GM19043 (cell line): Measurements from ENCODE around the gene S100B.
A peak's percentile ranks its signal among the peaks of the same experiment; 100 is the strongest.
"Not testable (repeated sequence)": the region's sequence is repeated elsewhere in the genome, so short reads cannot be mapped to it uniquely, and the experiment has no call there.

Experiments
- ATAC-seq: cut with Tn5 transposase; IDR thresholded peaks from one replicate; pipeline ENCODE4 v1.9.1; 2021; ENCODE audit warnings: low read depth; ENCODE audit not compliant: unreplicated experiment

S100B gene

DNA sequence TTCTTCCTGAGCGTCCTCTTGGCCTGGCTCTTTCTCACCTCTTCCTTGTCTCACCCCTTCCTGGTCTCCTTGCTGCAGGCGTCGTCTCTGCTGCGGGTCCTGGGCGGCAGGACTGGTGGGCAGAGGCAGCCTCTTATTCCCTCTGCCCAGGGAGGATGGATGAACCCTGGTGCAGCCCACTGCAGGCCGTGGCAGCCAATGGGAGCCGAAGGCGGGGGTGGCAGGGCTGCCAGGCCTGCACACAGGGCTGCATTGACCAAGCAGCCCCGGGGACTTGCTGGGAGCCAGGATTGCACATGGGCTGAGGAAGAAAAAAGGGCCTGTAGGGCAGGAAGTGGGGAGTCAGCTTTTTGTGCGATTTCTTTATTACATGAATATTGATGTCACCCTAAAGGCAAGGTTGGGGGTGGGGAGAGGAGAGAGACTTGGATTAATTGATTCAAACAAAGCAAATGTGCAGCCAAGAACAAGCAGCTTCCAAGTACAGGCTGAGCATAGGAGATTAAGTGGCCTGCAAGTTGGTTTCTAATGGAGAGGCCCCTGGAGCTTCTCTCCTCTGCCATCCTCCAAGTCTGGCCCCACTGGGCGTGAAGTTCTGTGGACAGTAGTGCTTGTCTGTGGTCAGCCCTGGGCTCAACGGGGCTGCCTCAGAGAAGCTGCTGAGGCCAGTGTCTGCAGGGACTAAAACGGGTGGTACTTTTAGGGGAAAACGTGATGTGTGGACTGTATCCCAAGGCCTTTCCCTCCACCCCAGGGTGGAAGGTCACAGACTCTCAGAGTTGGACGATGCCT, at the start of gene S100B:
S100B (minus strand) TSS at position 108 of the 792 bp plus-strand sequence. CDS start 2,667 bp downstream, outside the sequence.
- ATAC-seq, result no peak

DNA sequence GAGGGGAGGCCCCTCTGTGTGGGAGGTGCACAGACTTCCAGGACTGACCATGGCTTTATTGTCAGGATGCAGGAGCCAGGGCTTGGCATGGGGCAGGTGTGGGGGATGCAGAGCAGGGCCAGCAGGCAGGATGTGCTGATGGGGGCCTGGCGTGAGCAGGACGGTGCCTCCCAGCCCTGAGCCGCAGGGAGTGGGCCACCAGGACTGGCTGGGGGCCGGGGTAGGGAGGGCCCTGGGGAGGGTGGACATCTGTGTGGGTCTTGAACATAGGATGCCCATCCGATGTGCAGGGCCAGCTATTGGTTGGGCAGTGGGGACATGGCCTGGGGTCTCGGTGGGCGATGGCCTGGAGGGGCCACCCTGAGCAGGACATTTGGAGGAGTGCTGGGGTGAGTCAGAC, 46.2 kb upstream of the S100B start:
- ATAC-seq, result no peak

DNA sequence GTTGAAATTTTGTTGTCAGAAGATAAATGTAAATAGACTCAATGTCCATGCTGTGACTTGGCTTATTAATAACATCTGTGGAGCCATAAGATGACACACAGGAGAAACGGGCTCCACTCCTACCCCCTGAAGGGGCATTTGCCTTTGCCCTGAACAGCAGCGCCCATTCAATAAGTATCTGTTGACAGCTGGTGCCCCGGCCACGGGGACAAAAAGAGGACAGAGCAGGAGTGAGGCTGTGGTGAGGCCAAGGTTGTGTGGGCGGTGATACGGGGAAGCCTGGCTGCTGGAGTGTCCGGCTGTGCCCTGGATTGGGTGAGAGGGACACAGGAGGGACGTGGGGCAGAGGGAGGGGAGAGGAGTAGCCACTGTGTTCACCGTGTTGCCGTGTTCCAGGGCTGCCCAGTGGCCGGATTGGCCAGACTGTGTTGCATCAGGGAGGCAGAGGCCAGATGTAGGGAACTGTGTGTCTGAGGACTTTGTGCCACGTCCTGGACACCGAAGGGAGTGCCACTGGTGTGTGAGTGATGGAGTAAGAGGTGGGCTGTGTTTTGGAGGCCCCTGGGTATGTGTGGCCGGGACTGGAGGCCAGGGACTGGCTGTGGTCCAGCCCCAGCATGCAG, 45.7 kb upstream of the S100B start:
- no peak for ATAC-seq

DNA sequence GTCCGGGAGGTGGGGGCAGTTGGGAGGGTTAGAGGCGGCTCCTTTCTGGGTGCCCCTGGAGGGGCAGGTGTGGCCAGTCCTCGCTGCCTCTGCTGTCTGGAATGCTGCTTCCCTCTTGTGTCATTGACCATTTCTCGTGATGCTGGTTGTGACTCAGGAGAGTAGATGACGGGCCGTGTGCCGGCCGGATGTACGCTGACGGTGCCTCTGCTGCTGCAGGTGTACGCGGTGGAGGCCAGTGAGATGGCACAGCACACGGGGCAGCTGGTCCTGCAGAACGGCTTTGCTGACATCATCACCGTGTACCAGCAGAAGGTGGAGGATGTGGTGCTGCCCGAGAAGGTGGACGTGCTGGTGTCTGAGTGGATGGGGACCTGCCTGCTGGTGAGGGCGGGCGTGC, 44.5 kb upstream of the S100B start:
- ATAC-seq, result no peak

DNA sequence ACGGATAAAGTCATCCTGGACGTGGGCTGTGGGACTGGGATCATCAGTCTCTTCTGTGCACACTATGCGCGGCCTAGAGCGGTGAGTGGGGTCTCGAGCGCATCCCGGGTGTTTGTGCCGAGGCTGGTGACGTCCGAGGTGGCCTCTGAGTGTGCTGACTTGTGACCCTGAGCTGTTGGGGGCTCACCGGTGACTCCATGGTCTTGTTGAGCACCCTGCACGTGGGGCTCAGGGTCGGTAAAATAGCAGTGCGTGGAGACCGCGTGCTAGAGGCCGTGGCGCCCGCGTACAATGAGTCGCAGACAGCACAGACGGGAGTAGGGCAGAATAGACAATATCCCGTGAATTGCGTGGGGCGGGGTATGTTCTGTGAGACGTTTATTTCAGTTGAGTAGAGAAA, 43.7 kb upstream of the S100B start:
- ATAC-seq, result no peak

DNA sequence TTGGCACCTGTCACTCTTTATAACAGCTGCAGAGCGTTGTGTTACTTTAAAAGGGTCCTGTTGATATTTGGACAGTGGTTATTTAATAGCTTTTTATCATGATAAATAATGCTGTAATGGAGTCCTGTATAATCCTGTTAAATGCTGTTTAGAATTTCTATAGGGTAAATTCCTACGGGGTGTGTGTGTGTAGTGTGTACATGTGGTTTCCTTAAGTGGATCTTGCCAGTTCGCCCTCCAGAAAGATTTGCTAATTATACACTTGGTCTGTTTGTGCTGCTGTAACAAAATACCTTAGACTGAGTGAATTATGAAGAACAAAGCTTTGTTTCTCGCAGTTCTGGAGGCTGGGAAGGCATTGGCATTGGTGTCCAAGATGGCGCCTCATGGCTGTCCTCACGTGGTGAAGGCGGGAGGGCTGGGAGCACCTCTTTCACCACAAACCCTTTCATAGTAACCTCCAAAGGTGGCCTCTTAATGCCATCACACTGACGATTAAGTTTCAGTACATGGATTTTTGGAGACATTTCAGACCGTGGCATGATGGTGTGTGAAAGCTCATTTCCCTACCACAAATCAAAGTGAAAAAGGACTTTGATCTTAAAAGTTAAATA, 41.8 kb upstream of the S100B start:
- no peak for ATAC-seq

DNA sequence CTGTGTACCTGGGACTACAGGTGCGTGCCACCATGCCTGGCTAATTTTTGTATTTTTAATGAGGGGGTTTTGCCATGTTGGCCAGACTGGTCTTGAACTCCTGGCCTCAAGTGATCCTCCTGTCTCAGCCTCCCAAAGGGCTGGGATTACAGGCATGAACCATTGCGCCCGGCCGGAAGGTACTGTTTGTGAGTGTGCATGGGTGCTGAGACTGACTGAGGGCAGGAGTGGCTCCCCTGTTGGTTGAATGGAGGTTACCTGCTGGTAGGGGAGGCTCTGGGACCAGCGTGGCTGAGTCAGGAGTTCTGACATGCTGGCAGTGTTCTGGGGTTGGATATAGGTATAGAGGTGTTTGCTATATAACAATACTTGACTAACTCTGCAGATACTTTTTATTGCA, 41.0 kb upstream of the S100B start:
- ATAC-seq, result no peak

DNA sequence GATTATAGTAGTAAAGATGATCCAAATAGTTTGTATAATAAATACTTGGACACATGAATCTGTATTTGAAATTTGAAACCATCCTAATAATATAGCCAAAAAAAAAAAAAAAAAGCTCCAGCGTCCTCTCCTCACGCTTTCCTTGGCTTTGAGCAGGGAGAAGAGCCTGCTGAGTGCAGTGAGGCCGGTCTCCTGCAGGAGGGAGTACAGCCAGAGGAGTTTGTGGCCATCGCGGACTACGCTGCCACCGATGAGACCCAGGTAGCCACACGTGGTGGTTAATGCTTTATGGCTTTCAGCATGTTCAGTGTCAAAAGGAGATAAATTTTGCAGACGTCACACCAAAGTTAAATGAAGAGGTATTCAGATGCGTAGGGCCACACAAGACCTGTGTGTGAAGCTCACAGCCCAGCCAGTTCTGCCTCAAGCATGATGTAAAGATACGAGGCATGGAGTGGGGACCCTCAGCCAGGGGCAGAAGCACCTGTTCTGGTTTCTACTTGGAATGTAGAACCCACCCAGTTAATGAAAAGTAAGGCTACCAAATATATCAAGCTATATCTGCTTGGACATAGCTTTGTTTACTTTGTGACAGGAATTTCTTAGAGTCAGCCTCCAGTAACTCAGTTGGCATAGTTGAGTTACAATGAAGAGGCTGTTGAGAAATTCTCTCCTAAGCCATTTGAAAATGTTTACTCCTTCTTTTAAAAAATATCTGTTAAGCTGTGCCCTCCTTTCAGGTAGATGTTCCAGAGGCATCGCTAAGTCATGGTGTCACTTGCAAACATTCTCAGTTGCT, 38.7 kb upstream of the S100B start:
- ATAC-seq, result no peak

DNA sequence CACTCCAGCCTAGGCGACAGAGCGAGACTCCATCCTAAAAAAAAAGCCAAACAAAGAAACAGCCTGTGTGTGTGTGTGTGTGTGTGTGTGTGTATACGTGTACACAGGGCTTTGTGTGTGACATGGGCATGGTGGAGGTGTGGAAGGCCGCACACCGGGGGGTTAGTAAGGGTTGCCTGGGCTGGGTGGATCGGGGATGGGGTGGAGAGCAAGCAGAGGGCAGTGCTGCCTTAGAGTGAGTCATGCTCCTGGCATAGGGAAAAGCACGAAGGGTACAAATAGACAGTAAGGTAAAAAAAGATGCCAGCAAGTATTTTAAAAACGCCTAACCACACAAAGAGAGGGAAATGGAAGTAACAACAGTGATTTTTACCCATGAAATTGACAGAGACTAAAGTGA, 36.8 kb upstream of the S100B start:
- no peak for ATAC-seq

DNA sequence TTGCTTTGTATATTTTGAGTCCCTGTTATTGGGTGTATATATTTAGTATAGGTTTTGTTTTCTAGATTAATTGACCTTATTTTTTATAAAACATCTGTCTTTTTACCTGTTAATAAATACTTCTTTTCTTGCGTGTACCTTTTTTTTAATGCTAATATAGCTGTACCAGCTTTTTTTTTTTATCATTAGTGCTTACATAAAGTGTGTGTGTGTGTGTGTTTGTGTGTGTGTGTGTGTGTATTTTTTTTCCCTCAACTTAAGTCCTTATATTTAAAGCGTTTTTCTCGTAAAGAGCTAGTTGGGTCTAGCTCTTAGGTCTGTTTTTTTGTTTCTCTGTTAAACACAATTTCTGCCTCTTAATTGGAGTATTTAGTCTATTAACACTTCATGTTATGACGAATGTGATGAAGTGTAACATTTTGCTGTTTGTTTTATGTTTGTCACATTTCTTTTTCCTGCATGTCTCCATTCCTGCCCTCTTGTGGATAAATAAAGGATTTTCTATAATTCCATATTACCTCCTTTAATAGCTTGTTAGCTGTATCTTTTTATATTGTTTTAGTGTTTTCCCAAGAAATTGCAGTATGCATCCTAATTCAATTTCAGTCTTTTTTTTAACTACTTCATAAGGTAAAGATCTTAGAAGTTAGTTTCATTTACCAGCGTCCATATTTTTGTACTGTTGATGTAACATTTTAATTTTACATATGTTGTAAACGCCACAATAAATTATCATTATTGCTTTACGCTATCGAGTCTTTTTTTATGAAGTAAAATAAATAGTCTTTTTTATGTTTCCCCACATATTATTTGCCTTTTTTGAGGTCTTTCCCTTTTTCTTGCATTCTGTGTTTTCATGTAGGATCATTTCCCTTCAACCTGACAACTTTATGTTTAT, 34.9 kb upstream of the S100B start:
- no peak for ATAC-seq

DNA sequence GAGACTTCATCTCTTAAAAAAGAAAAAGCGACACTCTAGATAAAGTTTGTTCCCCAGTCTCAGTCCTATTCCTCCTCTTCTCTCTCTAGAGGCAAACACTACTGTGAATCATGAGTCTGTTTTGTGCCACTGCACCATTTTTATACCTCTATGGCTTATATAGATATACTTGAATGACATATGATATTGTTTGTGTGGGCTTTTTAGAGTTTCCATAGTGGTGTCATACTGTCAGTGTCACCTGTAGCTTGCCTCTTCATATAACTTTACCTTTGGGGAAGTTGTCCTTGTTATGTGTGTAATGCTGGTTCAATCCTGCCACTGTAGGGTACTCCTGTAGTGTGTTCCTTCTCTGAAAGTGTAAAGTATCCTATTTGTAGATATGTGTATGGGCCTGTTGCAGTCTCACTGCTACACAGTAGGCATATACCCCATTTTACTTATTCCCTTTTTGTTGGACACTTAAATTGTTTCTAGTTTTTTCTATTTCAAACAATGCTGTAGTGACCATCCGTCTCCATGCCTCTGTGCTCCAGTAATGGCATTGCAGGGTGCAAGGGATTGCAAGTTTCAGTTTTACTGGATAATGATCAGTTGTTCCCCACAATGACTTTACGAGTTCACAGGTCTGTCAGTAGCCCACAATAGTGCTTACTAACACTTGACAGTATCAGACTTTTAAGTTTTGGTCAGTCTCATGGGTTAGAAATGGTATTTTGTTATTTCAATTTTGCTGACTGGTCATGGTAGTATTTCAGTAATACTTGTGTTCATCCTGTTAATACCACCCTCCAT, 33.3 kb upstream of the S100B start:
- no peak for ATAC-seq

DNA sequence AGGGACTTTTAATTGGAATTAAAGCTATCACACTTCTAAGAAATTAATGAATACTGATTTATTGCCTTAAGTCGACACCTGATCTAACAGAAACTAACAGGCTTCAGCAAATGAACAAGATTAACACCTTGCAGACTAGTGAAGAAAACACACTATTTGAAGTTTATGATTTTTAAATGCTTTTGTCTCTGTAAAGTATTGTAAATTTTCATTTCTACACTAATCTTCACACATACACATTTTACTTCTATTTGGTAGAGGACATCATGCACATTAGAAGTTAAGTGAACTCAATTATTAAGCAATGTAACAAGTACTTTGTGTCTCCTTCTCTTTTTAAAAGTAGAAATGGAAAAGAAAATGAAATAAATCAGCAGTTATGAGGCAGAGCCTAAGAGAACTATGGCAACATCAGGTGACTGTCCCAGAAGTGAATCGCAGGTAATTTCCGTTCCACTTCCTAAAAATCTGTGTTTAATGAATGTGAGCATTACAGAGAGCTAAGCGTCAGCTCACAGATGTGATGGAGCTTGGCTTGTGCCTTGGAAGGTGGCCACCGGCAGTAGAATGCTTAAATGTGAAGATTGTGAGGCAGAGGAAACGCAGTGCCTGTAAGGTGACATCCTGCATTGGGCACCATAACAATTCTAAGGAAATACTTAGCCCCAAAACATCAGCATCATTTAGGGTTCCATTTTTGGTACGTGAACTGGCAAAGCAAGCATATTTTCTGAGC, 31.8 kb upstream of the S100B start:
- ATAC-seq, result no peak

DNA sequence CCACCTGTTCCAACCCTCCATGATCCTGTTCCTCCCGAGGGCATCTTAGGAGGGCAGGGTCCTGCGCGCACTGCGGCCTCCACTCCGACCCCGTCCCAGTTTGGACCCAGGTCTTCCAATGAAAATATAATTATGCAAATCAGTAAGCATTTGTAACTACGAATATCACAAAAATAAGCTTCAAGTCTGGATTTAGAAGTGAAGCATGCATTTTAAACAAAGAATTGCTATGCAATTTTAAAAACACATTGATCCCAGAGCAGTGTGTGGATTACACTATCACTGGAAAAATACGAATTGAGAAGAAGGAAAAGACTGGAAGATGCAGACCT, 31.3 kb upstream of the S100B start:
- no peak for ATAC-seq

DNA sequence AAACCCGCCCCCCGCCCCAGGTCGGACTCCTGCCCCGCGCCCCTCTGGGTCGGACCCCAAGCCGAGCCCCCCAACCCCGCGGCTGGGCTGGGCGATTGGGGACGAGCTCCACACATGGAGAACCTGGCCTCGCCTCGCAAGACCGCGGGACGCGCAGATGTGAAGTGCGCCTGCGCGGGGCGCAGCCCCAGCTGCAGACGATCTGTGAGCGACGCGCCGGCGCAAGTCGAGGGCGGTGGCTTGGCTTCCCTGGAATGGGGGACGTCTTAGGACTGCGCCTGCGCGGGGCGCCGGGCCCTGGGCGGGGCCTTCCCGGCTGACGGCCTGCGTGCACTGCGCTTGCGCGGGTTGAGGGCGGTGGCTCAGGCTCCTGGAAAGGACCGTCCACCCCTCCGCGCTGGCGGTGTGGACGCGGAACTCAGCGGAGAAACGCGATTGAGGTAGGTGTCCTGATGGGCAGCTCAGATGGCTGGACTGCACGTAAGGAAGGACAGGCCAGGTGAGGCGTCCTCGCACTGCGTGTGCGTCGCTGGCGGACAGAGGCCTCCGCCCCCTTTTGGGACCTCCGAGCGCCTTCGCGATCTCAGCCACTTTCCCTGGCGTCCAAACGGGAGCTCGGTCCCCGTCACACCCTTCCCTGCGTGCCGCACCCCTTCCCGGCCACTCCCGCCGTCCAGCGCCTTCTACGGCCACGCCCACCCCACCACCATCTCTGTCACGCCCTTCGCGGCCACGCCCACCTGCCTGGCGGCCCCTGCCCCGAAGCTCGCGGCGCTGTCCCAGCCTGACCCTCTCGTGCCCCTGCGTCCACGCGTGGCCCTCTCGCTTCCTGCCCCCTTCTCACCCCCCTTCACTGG, 30.7 kb upstream of the S100B start, which contains the start of gene PRMT2:
PRMT2 (plus strand) TSS at position 351 of the 857 bp plus-strand sequence. CDS start 1,278 bp downstream, outside the sequence.
- ATAC-seq, result peak; percentile 80

DNA sequence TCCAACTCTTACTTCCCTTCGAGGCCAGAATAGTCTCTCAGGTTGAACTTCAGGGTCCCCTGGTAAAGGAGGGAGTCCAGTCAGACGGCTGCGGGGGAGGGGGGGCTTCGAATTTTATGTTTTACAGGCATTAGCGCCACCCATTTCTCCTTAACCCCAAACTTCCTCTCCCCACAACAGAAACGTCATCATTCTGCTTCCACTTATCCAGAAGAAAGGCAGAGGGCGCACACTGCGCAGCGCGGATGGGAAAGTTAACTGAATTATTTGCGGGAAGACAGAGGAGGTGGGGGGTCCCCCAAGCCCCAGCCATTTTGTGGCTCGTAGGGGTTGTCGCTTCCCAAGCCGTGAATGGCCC, 30.1 kb upstream of the S100B start:
- peak; percentile 15 for ATAC-seq

DNA sequence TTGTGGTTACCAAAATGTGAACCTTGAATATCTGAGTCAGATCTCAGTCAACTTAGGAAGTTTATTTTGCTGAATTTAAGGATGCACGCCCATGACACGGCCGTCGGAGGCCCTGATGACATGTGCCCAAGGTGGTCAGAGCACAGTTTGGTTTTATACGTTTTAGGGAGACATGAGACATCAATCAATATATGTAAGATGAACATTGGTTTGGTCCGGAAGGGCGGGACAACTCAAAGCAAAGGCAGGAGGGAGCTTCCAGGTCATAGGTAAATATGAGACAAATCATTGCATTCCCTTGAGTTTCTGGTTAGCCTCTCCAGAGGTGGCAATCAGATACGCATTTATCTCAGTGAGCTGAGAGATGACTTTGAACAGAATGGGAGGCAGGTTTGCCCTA, 29.5 kb upstream of the S100B start:
- ATAC-seq, result no peak

DNA sequence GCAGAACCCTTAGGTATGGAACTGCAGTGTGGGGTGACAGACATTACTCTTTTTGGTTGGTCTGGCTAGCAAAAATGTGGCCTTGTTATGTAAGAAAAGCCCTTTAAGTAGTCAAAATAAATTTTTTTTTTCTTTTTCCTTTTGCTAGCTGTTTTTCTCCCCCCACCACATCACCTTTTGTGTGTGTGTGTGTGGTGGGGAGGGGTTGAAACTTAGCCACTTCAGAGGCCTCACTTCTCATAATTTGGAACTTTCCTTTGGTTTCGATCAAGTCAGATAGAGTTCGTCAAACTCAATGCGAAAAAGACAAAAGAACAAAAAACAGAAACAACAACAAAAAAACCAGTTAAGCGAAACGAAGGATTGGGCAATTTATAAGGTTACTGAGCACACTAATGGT, 28.7 kb upstream of the S100B start:
- no peak for ATAC-seq

DNA sequence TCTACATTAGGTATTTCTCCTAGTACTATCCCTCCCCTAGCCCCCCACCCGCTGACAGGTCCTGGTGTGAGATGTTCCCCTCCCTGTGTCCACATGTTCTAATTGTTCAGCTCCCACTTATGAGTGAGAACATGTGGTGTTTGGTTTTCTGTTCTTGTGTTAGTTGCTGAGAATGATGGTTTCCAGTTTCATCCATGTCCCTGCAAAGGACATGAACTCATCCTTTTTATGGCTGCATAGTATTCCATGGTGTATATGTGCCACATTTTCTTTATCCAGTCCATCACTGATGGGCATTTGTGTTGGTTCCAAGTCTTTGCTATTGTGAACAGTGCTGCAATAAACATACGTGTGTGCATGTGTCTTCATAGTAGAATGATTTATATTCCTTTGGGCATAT, 26.0 kb upstream of the S100B start:
- not testable (repeated sequence) for ATAC-seq
